ENCODE data around the gene FOXO1. TPM values are rescaled to one million over a fixed set of nuclear protein-coding genes. Genes with fewer than 3 reads are reported as not detected.

FOXO1 gene
- total RNA-seq, 1 experiment from 2014 or later, result 37.7 TPM

DNA sequence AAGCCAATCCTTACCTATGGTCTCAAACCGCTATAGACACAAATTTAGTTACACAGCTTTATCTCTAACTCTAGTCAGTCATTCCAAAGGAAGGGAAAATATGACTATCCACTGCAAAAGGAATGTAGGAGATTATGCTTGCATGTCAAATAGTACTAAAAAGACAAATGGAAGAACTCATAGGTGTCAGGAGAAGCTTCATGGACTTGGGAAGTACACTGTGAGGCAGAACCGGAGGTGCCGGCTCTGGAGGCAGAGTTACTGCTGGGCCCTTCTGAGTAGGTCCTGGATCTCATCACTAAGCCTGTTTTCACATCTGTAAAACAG lies 97.5 kb downstream of the FOXO1 start:
- Mint-ChIP-seq H3K9me3 (ENCODE audit: unreplicated experiment) (no peaks in the 10 kb centered on the region), H3K27ac (ENCODE audit: low read depth, unreplicated experiment) (no peak overlapping the region), H3K4me3 (ENCODE audit: unreplicated experiment) (no peak overlapping the region), H3K4me1 (ENCODE audit: insufficient read depth, unreplicated experiment) (peaks cover 29% of the 10 kb centered on the region), H3K27me3 (ENCODE audit: insufficient read depth, unreplicated experiment) (no peaks in the 10 kb centered on the region), H3K36me3 (ENCODE audit: insufficient read depth, unreplicated experiment) (peaks cover 82% of the 10 kb centered on the region)
- no TSS peak for BruUV-seq (replicated peaks)
- intact Hi-C loops (cut with micrococcal nuclease), result no loop called here
- ChIA-PET POLR2A (no interaction called here), CTCF (interaction anchor here (0.7 kb wide), 1 partner anchor 913 kb away, joined by 3 read pairs; no protein-coding TSS in a partner anchor)
- TF ChIP-seq, protein P1, sequence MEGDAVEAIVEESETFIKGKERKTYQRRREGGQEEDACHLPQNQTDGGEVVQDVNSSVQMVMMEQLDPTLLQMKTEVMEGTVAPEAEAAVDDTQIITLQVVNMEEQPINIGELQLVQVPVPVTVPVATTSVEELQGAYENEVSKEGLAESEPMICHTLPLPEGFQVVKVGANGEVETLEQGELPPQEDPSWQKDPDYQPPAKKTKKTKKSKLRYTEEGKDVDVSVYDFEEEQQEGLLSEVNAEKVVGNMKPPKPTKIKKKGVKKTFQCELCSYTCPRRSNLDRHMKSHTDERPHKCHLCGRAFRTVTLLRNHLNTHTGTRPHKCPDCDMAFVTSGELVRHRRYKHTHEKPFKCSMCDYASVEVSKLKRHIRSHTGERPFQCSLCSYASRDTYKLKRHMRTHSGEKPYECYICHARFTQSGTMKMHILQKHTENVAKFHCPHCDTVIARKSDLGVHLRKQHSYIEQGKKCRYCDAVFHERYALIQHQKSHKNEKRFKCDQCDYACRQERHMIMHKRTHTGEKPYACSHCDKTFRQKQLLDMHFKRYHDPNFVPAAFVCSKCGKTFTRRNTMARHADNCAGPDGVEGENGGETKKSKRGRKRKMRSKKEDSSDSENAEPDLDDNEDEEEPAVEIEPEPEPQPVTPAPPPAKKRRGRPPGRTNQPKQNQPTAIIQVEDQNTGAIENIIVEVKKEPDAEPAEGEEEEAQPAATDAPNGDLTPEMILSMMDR (IDR thresholded peaks at IDR 0.05; ENCODE audit: unreplicated experiment), result no peak
- DNase-seq (ENCODE audit: unreplicated experiment), result no peak

DNA sequence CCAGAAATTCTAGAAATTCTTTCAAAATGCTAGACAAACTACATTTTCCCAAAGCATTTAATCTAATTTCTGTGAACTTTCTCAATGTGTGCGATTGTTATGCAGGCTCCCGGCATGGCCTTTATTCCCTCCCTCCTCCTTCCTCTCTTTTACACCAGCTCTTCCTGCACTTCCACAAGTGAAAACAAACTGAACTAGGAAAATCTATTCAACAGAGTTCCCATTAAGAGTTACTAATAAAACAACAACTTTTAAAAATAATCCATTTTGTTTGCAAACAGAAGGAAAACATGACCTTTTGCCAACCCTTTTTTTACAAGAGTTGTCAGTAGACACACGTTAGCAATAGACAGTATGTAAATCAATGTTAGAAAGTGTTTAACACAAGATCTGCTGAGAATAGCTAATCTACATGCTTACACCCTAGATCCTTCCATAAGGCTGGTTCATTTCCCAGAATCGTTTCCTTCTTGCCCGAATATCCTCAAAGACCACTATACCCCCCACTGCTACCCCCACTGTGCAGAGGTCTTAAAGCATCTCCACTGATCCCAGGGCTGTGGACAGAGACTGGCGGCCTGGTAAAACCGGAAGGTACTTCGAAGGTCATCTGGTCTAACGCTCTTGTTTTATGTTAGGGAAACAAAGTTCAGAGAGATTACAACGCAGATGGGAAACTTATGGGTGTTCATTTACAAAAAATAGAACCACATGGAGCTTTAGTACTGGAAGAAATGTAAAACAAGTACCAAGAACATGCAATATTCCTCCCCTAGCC lies 98.0 kb downstream of the FOXO1 start:
- Mint-ChIP-seq H3K4me3 (ENCODE audit: unreplicated experiment) (no peak overlapping the region), H3K36me3 (ENCODE audit: insufficient read depth, unreplicated experiment) (peaks cover 82% of the 10 kb centered on the region), H3K27me3 (ENCODE audit: insufficient read depth, unreplicated experiment) (no peaks in the 10 kb centered on the region), H3K4me1 (ENCODE audit: insufficient read depth, unreplicated experiment) (peaks cover 34% of the 10 kb centered on the region), H3K27ac (ENCODE audit: low read depth, unreplicated experiment) (no peak overlapping the region), H3K9me3 (ENCODE audit: unreplicated experiment) (no peaks in the 10 kb centered on the region)
- TF ChIP-seq, protein P1 (IDR thresholded peaks at IDR 0.05; ENCODE audit: unreplicated experiment), result no peak
- no peak for DNase-seq (ENCODE audit: unreplicated experiment)
- ChIA-PET POLR2A (interaction anchor here (0.6 to 0.8 kb wide), 2 partner anchors 336 to 455 kb away, joined by 3 read pairs; no protein-coding TSS in a partner anchor), CTCF (interaction anchor here (0.6 to 0.7 kb wide), 2 partner anchors 133 to 912 kb away, joined by 3 to 4 read pairs; no protein-coding TSS in a partner anchor)
- no TSS peak for BruUV-seq (replicated peaks)
- intact Hi-C loops (cut with micrococcal nuclease), result no loop called here

DNA sequence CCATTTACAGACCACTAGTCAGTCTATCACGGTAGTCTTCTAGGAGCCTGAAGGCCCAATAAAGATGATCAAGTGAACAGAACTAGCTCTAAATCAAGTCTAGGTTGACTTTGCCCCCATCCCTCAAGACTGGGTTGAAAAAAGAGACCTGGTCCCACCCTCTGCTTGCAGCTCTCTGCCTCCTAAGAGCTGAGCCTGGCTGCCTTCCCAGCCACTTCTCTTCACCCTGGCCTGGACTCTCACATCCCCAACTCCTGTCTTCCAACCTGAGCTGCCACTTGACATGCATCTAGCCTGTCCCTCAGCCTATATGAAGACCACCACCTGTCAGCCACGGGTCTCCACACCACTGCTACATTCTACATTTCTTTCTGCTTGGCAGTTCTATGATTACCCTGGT lies 99.6 kb downstream of the FOXO1 start:
- H3K4me1 Mint-ChIP-seq (ENCODE audit: insufficient read depth, unreplicated experiment), result peaks cover 39% of the 10 kb centered on the region
- no peaks in the 10 kb centered on the region for H3K9me3 Mint-ChIP-seq (ENCODE audit: unreplicated experiment)
- no TSS peak for BruUV-seq (replicated peaks)
- H3K36me3 Mint-ChIP-seq (ENCODE audit: insufficient read depth, unreplicated experiment), result peaks cover 83% of the 10 kb centered on the region
- DNase-seq (ENCODE audit: unreplicated experiment), result no peak
- TF ChIP-seq, protein P1 (IDR thresholded peaks at IDR 0.05; ENCODE audit: unreplicated experiment), result no peak
- ChIA-PET POLR2A (interaction anchor here (0.6 kb wide), 1 partner anchor 147 kb away, joined by 3 read pairs; no protein-coding TSS in a partner anchor), CTCF (no interaction called here)
- intact Hi-C loops (cut with micrococcal nuclease), result no loop called here
- H3K27ac Mint-ChIP-seq (ENCODE audit: low read depth, unreplicated experiment), result no peak overlapping the region
- H3K27me3 Mint-ChIP-seq (ENCODE audit: insufficient read depth, unreplicated experiment), result no peaks in the 10 kb centered on the region
- no peak overlapping the region for H3K4me3 Mint-ChIP-seq (ENCODE audit: unreplicated experiment)

DNA sequence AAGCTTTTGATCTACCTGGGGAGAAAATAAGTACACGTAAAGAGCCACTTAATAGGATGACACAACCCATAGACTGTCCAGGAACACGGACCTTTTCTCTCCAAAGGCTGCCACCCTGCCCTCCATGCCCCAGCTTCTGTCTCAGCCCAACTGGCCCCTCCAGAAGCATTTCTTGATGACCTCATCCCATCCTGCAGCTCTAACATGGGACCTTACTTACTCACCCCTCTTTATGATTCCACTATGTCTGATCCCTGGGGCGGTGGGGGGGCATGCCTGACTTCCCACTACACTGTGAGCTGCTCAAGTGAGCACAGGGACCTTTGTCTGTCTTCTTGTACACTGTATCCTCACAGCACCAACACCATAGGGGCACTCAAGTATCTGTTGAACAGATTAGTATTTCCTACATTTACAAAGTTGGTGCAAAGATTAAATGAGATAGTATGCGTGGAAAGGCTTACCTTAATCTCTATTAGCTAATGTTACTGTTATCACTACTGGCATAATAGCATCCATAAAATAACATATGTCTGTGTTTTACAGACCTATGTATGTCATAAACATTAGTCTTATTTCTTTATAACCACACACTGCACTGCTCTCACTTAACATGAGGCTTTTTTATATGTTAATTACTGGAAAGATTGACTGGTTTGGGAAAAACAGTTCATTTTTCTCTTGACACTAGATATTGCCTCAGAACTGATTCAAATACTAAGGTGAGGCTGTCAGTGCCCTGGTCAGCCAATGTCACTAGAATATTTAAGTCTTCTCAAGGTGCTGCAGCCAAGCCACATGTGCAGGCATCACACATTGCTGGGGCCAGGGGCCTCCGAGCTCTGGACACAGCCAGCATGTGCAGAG lies 100.9 kb downstream of the FOXO1 start:
- H3K27ac Mint-ChIP-seq (ENCODE audit: low read depth, unreplicated experiment), result peak overlapping the region; percentile 61
- H3K27me3 Mint-ChIP-seq (ENCODE audit: insufficient read depth, unreplicated experiment), result no peaks in the 10 kb centered on the region
- ChIA-PET POLR2A (interaction anchor here (1.1 kb wide), 1 partner anchor 9 kb away, joined by 5 read pairs; no protein-coding TSS in a partner anchor), CTCF (no interaction called here)
- H3K4me1 Mint-ChIP-seq (ENCODE audit: insufficient read depth, unreplicated experiment), result peaks cover 28% of the 10 kb centered on the region
- TF ChIP-seq, protein P1 (IDR thresholded peaks at IDR 0.05; ENCODE audit: unreplicated experiment), result no peak
- H3K9me3 Mint-ChIP-seq (ENCODE audit: unreplicated experiment), result no peaks in the 10 kb centered on the region
- BruUV-seq (replicated peaks), result no TSS peak
- intact Hi-C loops (cut with micrococcal nuclease), result no loop called here
- peaks cover 86% of the 10 kb centered on the region for H3K36me3 Mint-ChIP-seq (ENCODE audit: insufficient read depth, unreplicated experiment)
- DNase-seq (ENCODE audit: unreplicated experiment), result no peak
- no peak overlapping the region for H3K4me3 Mint-ChIP-seq (ENCODE audit: unreplicated experiment)
